HepG2 (cell line): ENCODE data around the gene PRKAG1. TPM values are rescaled to one million over a fixed set of nuclear protein-coding genes. Genes with fewer than 3 reads are reported as not detected.

Experiments used
- LRRFIP1 ChIP-seq: sonication (generic); formaldehyde crosslinking; conservative IDR thresholded peaks from 2 replicates; pipeline ENCODE4 v1.4.0; 2020; ENCODE audit warnings: missing genetic modification reagents
- RFXANK ChIP-seq: IDR thresholded peaks from 2 replicates; pipeline ENCODE4 v1.6.1; 2016
- SNAI1 ChIP-seq: sonication (generic); formaldehyde crosslinking; IDR thresholded peaks from 2 replicates; pipeline ENCODE4 v1.5.0; 2020; ENCODE audit warnings: mild to moderate bottlenecking, missing genetic modification reagents, borderline replicate concordance
- SYNCRIP ChIP-seq: fragments of 200-400 bp; formaldehyde crosslinking; IDR thresholded peaks from 2 replicates; pipeline ENCODE4 v1.6.1; 2018; ENCODE audit warnings: mild to moderate bottlenecking, low read depth, low read length; ENCODE audit not compliant: insufficient read depth
- ZNF207 ChIP-seq: fragments of 450-650 bp; IDR thresholded peaks from 2 replicates; pipeline ENCODE4 v1.6.1; 2016; ENCODE audit warnings: antibody characterized with exemption, borderline replicate concordance
- ZNF607 ChIP-seq: sonication (generic); formaldehyde crosslinking; IDR thresholded peaks from 2 replicates; pipeline ENCODE4 v1.5.1; 2020; ENCODE audit warnings: missing genetic modification reagents, mild to moderate bottlenecking, borderline replicate concordance
- ZNF646 ChIP-seq: sonication (generic); formaldehyde crosslinking; IDR thresholded peaks from 2 replicates; pipeline ENCODE4 v1.9.0; 2021; ENCODE audit warnings: mild to moderate bottlenecking, missing genetic modification reagents
- ZNF720 ChIP-seq: sonication (generic); formaldehyde crosslinking; IDR thresholded peaks from 2 replicates; pipeline ENCODE4 v1.4.0; 2020; ENCODE audit warnings: missing genetic modification reagents
- ZNF749 ChIP-seq: sonication (generic); formaldehyde crosslinking; IDR thresholded peaks from 2 replicates; pipeline ENCODE4 v1.8.0; 2022; ENCODE audit warnings: mild to moderate bottlenecking, missing genetic modification reagents, moderate library complexity, borderline replicate concordance
- ZNF776 ChIP-seq: sonication (generic); formaldehyde crosslinking; IDR thresholded peaks from 2 replicates; pipeline ENCODE4 v1.4.0; 2020; ENCODE audit warnings: mild to moderate bottlenecking, missing genetic modification reagents
- polyA plus RNA-seq, 8 experiments: library from polyadenylated mRNA; depleted of rRNA in 3 of 8; stranded (reverse) in 7 of 8; unstranded in 1 of 8; fragments of >200 nt; fragmentation: Illumina TruSeq in 4 of 8; extraction: Trizol in 4 of 8; gene quantifications; 2 replicates each; pipeline versions ENCODE4 v1.2.1 to v1.2.3, GENCODE V29; 2011 to 2016; ENCODE audit warnings: low read depth in 4 of 8, missing spikeins in 1 of 8, mixed read lengths in 1 of 8; ENCODE audit not compliant: insufficient read depth in 1 of 8
- total RNA-seq, 5 experiments: library from RNA; depleted of rRNA; stranded (reverse); fragments of >200 nt; fragmentation: Illumina TruSeq; extraction: Trizol; gene quantifications; 2 replicates each; pipeline ENCODE4 v1.2.3, GENCODE V29; 2016; ENCODE audit warnings: low read depth in 1 of 5
- TF ChIP-seq, protein P1 (sequence below): sonication (generic); formaldehyde crosslinking; IDR thresholded peaks from 2 replicates; pipeline ENCODE4 v1.4.0; 2020; ENCODE audit warnings: low read depth, mild to moderate bottlenecking, missing genetic modification reagents
- TF ChIP-seq, protein P2 (sequence below): sonication (generic); formaldehyde crosslinking; IDR thresholded peaks from 2 replicates; pipeline ENCODE4 v1.4.0; 2020; ENCODE audit warnings: mild to moderate bottlenecking, missing genetic modification reagents
- TF ChIP-seq, protein P3 (sequence below): IDR thresholded peaks from 2 replicates; pipeline ENCODE4 v1.6.1; 2016; ENCODE audit warnings: missing biosample characterization, missing genetic modification reagents, low read depth

PRKAG1 gene
- total and polyA plus RNA-seq, 2 of the 13 experiments (the other 11 are each of a cell fraction or from before 2014, with no cell fraction given), result 26.1 to 32.8 TPM

- TF ChIP-seq, protein P1, sequence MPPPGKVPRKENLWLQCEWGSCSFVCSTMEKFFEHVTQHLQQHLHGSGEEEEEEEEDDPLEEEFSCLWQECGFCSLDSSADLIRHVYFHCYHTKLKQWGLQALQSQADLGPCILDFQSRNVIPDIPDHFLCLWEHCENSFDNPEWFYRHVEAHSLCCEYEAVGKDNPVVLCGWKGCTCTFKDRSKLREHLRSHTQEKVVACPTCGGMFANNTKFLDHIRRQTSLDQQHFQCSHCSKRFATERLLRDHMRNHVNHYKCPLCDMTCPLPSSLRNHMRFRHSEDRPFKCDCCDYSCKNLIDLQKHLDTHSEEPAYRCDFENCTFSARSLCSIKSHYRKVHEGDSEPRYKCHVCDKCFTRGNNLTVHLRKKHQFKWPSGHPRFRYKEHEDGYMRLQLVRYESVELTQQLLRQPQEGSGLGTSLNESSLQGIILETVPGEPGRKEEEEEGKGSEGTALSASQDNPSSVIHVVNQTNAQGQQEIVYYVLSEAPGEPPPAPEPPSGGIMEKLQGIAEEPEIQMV (CRISPR knock-in tag), result no peak
- TF ChIP-seq ZNF776 (no peak), ZNF749 (CRISPR knock-in tag) (no peak), SYNCRIP (no peak), ZNF207 (no peak), ZNF720 (CRISPR knock-in tag) (no peak), ZNF607 (CRISPR knock-in tag) (no peak), LRRFIP1 (CRISPR knock-in tag) (no peak), ZNF646 (no peak), RFXANK (CRISPR knock-in tag) (no peak), SNAI1 (CRISPR knock-in tag) (no peak)
- TF ChIP-seq, protein P2, sequence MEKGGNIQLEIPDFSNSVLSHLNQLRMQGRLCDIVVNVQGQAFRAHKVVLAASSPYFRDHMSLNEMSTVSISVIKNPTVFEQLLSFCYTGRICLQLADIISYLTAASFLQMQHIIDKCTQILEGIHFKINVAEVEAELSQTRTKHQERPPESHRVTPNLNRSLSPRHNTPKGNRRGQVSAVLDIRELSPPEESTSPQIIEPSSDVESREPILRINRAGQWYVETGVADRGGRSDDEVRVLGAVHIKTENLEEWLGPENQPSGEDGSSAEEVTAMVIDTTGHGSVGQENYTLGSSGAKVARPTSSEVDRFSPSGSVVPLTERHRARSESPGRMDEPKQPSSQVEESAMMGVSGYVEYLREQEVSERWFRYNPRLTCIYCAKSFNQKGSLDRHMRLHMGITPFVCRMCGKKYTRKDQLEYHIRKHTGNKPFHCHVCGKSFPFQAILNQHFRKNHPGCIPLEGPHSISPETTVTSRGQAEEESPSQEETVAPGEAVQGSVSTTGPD (CRISPR knock-in tag), result no peak
- TF ChIP-seq, protein P3, sequence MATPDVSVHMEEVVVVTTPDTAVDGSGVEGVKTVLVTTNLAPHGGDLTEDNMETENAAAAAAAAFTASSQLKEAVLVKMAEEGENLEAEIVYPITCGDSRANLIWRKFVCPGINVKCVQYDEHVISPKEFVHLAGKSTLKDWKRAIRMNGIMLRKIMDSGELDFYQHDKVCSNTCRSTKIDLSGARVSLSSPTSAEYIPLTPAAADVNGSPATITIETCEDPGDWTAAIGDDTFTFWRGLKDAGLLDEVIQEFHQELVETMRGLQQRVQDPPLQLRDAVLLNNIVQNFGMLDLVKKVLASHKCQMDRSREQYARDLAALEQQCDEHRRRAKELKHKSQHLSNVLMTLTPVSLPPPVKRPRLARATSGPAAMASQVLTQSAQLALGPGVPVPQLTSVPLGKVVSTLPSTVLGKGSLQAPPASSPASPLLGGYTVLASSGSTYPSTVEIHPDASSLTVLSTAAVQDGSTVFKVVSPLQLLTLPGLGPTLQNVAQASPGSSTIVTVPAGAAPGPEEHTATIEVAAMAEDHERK (CRISPR knock-in tag), result no peak
Measured at GRCh38 chr12:48956279-48957140, 62.1 kb downstream of the PRKAG1 start (continued).
